ENCODE data around the gene SERINC2. TPM values are rescaled to one million over a fixed set of nuclear protein-coding genes. Genes with fewer than 3 reads are reported as not detected.
"Not testable (repeated sequence)": the region's sequence is repeated elsewhere in the genome, so short reads cannot be mapped to it uniquely, and the experiment has no call there.

SERINC2 gene
- total RNA-seq, 2 experiments from 2014 or later: 0.13 TPM; not detected in 1

DNA sequence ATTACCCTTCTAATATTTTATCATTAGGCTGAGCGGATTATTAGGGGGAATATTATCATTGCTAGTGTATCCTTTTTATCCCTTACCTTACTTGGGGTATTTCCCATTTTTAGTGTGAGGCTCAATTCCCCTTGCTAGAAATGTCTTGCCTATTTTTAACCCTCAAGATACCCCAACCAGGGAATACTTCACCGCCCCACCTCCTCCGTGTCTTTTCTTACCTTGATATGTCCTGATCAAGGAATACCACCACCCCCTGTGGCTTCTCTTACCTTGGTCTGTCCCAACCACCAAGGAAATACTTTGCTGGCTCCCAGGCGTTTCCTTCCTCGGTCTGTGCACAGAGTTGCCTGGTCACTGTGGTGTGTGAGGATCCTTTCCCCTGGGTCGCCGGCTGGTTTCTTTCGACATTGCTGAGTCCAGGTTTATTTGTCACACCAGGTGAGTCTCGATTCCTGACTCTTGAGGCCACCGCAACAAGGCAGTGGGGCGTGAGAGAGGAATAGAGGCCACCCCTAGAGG is 57.8 kb downstream of the SERINC2 start:
- ATAC-seq: no peak
- Mint-ChIP-seq H3K27ac (no peak overlapping the region), H3K9me3 (ENCODE audit: insufficient read depth) (no peaks in the 10 kb centered on the region), H3K36me3 (ENCODE audit: low read depth) (no peaks in the 10 kb centered on the region), H3K27me3 (ENCODE audit: low read depth) (peaks cover 10% of the 10 kb centered on the region), H3K4me3 (no peak overlapping the region), H3K4me1 (ENCODE audit: low read depth) (no peaks in the 10 kb centered on the region)
- no peak for DNase-seq
- CTCF ChIA-PET: no interaction called here
- POLR2A ChIA-PET: no interaction called here

DNA sequence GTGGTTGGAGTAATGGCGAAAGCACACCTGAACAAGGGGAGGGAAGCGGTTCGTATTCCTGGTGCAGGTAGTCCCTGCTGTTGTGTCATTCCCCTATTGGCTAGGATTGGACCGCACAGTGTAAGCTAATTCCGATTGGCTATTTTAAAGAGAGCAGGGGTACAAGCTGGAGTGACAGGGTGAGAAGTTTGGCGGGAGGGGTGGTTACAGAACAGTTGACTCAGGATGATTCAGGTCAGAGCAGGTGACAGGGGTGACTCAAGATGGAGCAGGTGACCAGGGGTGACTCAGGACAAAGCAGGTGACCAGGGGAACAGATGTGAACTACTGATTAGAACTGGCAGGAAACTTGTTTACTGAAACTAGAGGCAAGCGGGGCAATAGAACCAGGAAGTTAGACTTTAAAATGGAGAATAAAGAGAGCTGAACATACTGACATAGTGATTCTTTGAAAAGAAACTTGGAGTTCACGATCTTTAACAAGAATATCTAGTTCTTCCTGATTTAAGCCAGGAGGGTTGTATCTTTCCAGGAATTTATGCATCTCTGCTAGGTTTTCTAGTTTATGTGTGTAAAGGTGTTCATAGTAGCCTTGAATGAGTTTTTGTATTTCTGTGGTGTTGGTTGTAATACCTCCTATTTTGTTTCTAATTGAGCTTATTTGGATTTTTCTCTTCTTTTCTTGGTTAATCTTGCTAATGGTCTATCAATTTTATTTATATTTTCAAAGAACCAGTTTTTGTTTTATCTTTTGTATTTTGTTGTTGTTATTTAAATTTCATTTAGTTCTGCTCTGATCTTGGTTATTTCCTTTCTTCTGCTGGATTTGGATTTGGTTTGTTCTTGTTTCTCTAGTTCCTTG is 58.7 kb downstream of the SERINC2 start:
- DNase-seq; ATAC-seq; H3K36me3 Mint-ChIP-seq (ENCODE audit: low read depth); H3K4me3 Mint-ChIP-seq; H3K4me1 Mint-ChIP-seq (ENCODE audit: low read depth); POLR2A ChIA-PET; H3K27ac Mint-ChIP-seq; H3K9me3 Mint-ChIP-seq (ENCODE audit: insufficient read depth); CTCF ChIA-PET: not testable (repeated sequence)
- peaks cover 17% of the 10 kb centered on the region for H3K27me3 Mint-ChIP-seq (ENCODE audit: low read depth)

DNA sequence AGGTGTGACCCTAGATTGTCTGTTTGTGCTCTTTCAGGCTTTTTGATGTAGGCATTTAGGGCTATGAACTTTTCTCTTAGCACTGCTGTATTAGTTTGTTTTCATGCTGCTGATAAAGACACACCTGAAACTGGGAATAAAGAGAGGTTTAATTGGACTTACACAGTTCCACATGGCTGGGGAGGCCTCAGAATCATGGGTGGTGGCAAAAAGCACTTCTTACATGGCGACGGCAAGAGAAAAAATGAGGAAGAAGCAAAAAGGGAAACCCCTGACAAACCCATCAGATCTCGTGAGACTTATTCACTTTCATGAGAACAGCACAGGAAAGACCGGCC is 59.3 kb downstream of the SERINC2 start:
- ATAC-seq; DNase-seq; CTCF ChIA-PET; H3K9me3 Mint-ChIP-seq (ENCODE audit: insufficient read depth); H3K4me1 Mint-ChIP-seq (ENCODE audit: low read depth); POLR2A ChIA-PET; H3K36me3 Mint-ChIP-seq (ENCODE audit: low read depth); H3K4me3 Mint-ChIP-seq; H3K27ac Mint-ChIP-seq: not testable (repeated sequence)
- H3K27me3 Mint-ChIP-seq (ENCODE audit: low read depth): peaks cover 17% of the 10 kb centered on the region

DNA sequence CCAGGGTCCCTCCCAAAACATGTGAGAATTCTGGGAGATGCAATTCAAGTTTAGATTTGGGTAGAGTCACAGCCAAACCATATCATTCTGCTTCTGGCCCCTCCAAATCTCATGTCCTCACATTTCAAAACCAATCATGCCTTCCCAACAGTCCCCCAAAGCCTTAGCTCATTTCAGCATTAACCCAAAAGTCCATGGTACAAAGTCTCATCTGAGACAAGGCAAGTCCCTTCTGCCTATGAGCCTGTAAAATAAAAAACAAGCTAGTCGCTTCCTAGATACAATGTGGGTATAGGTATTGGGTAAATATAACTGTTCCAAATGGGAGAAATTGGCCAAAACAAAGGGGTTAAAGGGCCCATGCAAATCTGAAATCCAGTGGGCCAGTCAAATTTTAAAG is 59.7 kb downstream of the SERINC2 start:
- H3K4me3 Mint-ChIP-seq; H3K9me3 Mint-ChIP-seq (ENCODE audit: insufficient read depth); H3K4me1 Mint-ChIP-seq (ENCODE audit: low read depth); H3K27ac Mint-ChIP-seq; ATAC-seq; H3K36me3 Mint-ChIP-seq (ENCODE audit: low read depth); DNase-seq; POLR2A ChIA-PET: not testable (repeated sequence)
- H3K27me3 Mint-ChIP-seq (ENCODE audit: low read depth): peaks cover 17% of the 10 kb centered on the region
- CTCF ChIA-PET: interaction anchor here (1.6 kb wide), 1 partner anchor 76 kb away, joined by 6 read pairs; no protein-coding TSS in a partner anchor

DNA sequence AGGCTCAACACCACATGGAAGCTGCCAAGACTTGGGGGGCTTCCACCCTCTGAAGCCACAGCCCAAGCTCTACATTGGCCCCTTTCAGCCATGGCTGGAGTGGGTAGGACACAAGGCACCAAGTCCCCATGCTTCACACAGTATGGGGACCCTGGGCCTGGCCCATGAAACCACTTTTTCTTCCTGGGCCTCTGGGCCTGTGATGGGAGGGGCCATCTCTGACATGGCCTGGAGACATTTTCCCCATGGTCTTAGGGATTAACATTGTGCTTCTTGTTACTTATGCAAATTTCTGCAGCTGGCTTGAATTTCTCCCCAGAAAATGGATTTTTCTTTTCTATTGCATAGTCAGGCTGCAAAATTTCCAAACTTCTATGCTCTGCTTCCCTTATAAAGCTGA is 60.5 kb downstream of the SERINC2 start:
- H3K4me1 Mint-ChIP-seq (ENCODE audit: low read depth); H3K36me3 Mint-ChIP-seq (ENCODE audit: low read depth); ATAC-seq; POLR2A ChIA-PET; H3K4me3 Mint-ChIP-seq; H3K9me3 Mint-ChIP-seq (ENCODE audit: insufficient read depth); H3K27ac Mint-ChIP-seq; DNase-seq: not testable (repeated sequence)
- CTCF ChIA-PET: interaction anchor here (1.6 kb wide), 1 partner anchor 75 kb away, joined by 6 read pairs; no protein-coding TSS in a partner anchor
- H3K27me3 Mint-ChIP-seq (ENCODE audit: low read depth): peaks cover 17% of the 10 kb centered on the region

DNA sequence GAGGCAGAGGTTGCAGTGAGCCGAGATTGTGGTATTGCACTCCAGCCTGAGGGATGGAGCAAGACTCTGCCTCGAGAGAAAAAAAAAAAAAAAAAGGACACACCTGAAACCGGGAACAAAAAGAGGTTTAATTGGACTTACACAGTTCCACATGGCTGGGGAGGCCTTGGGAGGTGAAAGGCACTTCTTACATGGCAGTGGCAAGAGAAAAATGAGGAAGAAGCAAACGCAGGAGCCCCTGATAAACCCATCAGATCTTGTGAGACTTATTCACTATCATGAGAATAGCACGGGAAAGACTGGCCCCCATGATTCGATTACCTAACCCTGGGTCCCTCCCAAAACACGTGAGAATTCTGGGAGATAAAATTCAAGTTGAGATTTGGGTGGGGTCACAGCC is 61.6 kb downstream of the SERINC2 start:
- peaks cover 17% of the 10 kb centered on the region for H3K27me3 Mint-ChIP-seq (ENCODE audit: low read depth)
- ATAC-seq; H3K9me3 Mint-ChIP-seq (ENCODE audit: insufficient read depth); DNase-seq; H3K36me3 Mint-ChIP-seq (ENCODE audit: low read depth); H3K27ac Mint-ChIP-seq; H3K4me3 Mint-ChIP-seq; POLR2A ChIA-PET; CTCF ChIA-PET; H3K4me1 Mint-ChIP-seq (ENCODE audit: low read depth): not testable (repeated sequence)

DNA sequence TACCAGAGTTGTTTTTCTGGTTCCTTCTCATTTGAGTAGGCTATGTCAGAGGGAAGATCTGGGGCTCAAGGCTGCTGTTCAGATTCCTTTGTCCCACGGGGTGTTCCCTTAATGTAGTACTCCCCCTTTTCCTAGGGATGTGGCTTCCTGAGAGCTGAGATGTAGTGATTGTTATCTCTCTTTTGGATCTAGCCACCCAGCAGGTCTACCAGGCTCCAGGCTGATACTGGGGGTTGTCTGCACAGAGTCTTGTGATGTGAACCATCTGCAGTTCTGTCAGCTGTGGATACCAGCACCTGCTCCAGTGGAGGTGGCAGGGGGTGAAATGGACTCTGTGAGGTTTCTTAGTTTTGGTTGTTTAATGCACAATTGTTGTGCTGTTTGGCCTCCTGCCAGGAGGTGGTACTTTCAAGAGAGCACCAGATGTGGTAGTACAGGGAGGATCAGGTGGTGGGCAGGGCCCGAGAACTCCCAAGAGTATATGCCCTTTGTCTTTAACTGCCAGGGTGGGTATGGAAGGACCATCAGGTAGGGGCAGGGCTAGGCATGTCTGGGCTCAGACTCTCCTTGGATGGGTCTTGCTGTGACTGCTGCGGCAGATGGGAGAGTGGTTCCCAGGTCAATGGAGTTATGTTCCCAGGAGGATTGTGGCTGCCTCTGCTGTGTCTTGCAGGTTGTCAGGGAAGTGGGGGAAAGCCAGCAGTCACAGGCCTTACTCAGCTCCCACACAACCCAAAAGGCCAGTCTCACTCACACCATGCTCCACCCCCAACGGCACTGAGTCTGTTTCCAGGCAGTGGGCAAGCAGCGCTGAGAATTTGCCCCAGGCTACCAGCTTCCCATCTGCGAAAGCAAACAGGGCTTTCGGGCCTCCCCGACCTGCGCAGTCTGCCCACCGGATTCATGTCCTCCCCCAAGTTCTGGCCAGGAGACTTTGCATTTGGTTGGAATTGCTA is 64.2 kb downstream of the SERINC2 start:
- no peak for ATAC-seq
- no peaks in the 10 kb centered on the region for H3K36me3 Mint-ChIP-seq (ENCODE audit: low read depth)
- ChIA-PET CTCF (no interaction called here), POLR2A (no interaction called here)
- H3K9me3 Mint-ChIP-seq (ENCODE audit: insufficient read depth): no peaks in the 10 kb centered on the region
- no peak overlapping the region for H3K27ac Mint-ChIP-seq
- no peak overlapping the region for H3K4me3 Mint-ChIP-seq
- peaks cover 11% of the 10 kb centered on the region for H3K27me3 Mint-ChIP-seq (ENCODE audit: low read depth)
- DNase-seq: no peak
- peaks cover 4% of the 10 kb centered on the region for H3K4me1 Mint-ChIP-seq (ENCODE audit: low read depth)

DNA sequence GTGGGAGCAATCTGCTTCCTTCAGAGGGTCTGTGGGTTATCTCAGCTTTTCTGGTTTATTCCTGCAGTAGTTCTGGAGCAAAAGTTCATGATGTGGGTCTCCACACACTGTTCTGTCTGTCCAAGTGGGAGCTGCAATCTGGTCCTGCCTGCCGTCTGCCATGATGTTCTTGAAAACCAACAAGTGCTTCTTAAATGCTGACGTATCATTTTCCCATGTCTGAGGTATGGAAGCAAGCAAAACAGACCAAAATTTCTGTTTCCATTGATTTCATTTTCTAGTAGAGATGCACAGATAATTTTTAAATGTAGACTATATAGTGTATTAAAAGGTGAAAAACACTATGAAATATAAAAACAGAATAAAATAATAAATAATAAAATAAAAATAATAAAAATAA is 65.2 kb downstream of the SERINC2 start:
- peaks cover 9% of the 10 kb centered on the region for H3K27me3 Mint-ChIP-seq (ENCODE audit: low read depth)

DNA sequence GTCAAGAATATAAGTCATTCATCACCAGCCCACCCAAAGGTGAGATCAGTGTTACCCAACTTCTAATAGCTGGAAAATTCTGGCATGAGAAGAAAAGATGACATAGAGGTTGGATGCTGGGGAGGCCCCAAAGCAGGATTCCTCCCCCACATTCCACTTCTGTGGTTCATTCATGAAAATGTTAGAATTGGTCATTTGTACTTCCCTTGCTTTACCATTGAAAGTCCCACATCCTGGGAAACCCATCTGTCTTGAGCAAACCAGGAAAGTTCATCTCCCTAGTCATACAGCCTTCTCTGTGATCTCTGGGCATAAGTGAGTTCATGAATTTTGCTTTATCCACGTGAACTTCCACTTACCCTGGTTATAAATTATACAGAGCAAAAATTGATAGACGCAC is 66.8 kb downstream of the SERINC2 start:
- H3K27me3 Mint-ChIP-seq (ENCODE audit: low read depth): peaks cover 7% of the 10 kb centered on the region

More for the DNA sequence above, 65.2 kb downstream of the SERINC2 start:
- Mint-ChIP-seq H3K4me1 (ENCODE audit: low read depth) (peaks cover 4% of the 10 kb centered on the region), H3K36me3 (ENCODE audit: low read depth) (no peaks in the 10 kb centered on the region), H3K9me3 (ENCODE audit: insufficient read depth) (no peaks in the 10 kb centered on the region), H3K4me3 (no peak overlapping the region), H3K27ac (no peak overlapping the region)
- CTCF ChIA-PET: no interaction called here
- DNase-seq: no peak
- POLR2A ChIA-PET: no interaction called here
- no peak for ATAC-seq

DNA sequence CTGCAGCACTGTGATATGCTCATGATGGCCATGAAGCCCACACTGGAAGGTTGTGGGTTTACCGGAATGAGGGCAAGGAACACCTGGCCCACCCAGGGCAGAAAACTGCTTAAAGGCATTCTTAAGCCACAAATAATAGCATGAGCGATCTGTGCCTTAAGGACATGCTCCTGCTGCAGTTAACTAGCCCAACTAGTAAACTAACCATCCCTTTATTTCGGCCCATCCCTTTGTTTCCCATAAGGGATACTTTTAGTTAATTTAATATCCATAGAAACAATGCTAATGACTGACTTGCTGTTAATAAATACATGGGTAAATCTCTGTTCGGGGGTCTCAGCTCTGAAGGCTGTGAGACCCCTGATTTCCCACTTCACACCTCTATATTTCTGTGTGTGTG is 67.4 kb downstream of the SERINC2 start:
- H3K4me3 Mint-ChIP-seq; H3K9me3 Mint-ChIP-seq (ENCODE audit: insufficient read depth); DNase-seq; POLR2A ChIA-PET; H3K4me1 Mint-ChIP-seq (ENCODE audit: low read depth); CTCF ChIA-PET; H3K36me3 Mint-ChIP-seq (ENCODE audit: low read depth); H3K27ac Mint-ChIP-seq; ATAC-seq; H3K27me3 Mint-ChIP-seq (ENCODE audit: low read depth): not testable (repeated sequence)

More for the DNA sequence above, 66.8 kb downstream of the SERINC2 start:
- no peak for ATAC-seq
- Mint-ChIP-seq H3K36me3 (ENCODE audit: low read depth) (no peaks in the 10 kb centered on the region), H3K4me1 (ENCODE audit: low read depth) (peaks cover 4% of the 10 kb centered on the region), H3K27ac (no peak overlapping the region), H3K9me3 (ENCODE audit: insufficient read depth) (no peaks in the 10 kb centered on the region), H3K4me3 (no peak overlapping the region)
- CTCF ChIA-PET: no interaction called here
- POLR2A ChIA-PET: no interaction called here
- no peak for DNase-seq

DNA sequence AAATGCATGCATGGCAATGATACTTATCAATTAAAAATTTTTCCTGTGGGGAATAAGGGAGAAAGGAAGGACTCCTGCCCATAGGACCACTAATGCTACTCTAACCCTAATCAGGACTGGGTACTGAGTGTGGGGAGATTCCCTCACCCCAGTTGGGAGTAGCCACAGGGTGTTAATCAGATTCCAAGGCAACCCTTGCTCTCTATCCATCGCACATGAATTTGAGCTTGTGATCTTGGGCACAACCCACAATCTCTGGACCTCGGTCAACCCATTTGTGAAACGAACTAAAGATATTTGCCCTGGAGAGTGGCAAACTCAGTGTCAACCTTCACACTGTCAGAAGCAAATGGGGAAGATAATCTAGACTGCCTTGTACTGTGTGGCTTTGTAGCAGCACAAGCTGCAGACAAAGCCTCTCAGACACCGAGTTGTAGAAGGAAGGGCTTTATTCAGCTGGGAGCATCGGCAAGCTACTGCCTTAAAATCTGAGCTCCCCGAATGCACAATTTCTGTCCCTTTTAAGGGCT is 69.5 kb downstream of the SERINC2 start:
- Mint-ChIP-seq H3K4me3 (no peak overlapping the region), H3K36me3 (ENCODE audit: low read depth) (no peaks in the 10 kb centered on the region), H3K27ac (no peak overlapping the region), H3K4me1 (ENCODE audit: low read depth) (peaks cover 6% of the 10 kb centered on the region), H3K27me3 (ENCODE audit: low read depth) (no peaks in the 10 kb centered on the region), H3K9me3 (ENCODE audit: insufficient read depth) (no peaks in the 10 kb centered on the region)
- ATAC-seq (no peak), DNase-seq (no peak)
- ChIA-PET POLR2A (no interaction called here), CTCF (no interaction called here)
